HG02970 (cell line): ENCODE data around the gene ARX.

Experiments
- ATAC-seq: cut with Tn5 transposase; IDR thresholded peaks from one replicate; pipeline ENCODE4 v1.9.1; 2021; ENCODE audit warnings: mild to moderate bottlenecking, moderate library complexity, moderate number of reproducible peaks; ENCODE audit not compliant: unreplicated experiment, low FRiP score

Gene ARX

GRCh38 chrX:25017667-25018247 is 2.0 kb upstream of the ARX start:
- no peak for ATAC-seq

GRCh38 chrX:25016938-25017598 is 1.3 kb upstream of the ARX start:
- no peak for ATAC-seq

GRCh38 chrX:25016361-25016671 is 551 bp upstream of the ARX start:
- no peak for ATAC-seq

GRCh38 chrX:25014366-25014838 is 1.4 kb downstream of the ARX start:
- ATAC-seq: no peak

GRCh38 chrX:25013632-25014365 is 2.0 kb downstream of the ARX start:
- ATAC-seq: no peak

DNA sequence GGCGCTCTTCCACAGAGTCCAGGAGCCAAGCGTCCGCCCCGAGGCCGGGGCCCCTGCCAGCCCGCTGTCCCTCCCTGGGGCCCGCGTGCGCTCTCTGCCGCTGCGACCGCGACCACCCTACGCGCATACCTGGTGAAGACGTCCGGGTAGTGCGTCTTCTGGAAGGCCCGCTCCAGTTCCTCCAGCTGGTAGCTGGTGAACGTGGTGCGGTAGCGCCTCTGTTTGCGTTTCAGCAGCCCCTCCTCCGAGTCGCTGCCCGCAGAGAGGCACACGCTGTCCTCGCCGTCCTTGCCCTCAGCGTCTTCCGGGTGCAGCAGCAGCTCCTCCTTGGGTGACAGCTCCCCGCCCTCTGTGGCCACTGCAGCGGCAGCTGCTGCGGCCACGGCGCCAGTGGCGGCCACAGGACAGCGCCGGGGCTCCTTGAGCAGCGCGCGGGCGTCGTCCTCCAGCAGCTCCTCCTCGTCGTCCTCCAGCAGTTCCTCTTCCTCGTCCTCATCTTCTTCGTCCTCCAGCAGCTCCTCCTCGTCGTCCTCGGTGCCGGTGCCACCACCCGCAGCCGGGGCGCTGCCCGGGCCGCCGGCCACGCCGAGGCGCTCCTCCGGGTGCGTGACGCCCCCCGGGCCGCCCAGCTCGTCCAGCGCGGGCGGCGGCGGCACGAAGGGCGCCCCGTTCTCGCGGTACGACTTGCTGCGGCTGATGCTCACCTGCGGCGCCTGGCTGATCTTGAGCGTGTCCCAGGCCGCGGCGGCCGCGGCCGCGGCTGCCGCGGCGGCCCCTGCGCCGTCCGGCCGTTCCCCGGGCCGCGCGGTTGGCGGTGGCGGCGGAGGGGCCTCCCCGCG is 2.8 kb downstream of the ARX start:
- ATAC-seq: no peak

DNA sequence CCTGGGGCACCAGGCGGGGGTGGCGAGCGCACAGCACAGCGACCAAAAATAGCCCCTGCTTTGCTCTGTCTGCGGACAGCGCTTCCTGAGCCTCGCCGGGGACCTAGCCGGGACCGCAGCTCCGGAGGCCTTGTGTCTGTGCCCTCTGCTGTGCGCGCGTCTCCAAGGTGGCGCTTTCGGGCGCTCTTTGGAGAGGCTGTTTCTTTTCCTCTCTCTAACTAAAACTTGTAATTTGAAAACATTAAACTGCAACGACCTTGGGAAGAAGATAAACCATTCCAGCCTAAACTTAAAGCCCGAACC is 3.4 kb downstream of the ARX start:
- no peak for ATAC-seq

GRCh38 chrX:25011589-25012432 is 4.0 kb downstream of the ARX start:
- no peak for ATAC-seq

DNA sequence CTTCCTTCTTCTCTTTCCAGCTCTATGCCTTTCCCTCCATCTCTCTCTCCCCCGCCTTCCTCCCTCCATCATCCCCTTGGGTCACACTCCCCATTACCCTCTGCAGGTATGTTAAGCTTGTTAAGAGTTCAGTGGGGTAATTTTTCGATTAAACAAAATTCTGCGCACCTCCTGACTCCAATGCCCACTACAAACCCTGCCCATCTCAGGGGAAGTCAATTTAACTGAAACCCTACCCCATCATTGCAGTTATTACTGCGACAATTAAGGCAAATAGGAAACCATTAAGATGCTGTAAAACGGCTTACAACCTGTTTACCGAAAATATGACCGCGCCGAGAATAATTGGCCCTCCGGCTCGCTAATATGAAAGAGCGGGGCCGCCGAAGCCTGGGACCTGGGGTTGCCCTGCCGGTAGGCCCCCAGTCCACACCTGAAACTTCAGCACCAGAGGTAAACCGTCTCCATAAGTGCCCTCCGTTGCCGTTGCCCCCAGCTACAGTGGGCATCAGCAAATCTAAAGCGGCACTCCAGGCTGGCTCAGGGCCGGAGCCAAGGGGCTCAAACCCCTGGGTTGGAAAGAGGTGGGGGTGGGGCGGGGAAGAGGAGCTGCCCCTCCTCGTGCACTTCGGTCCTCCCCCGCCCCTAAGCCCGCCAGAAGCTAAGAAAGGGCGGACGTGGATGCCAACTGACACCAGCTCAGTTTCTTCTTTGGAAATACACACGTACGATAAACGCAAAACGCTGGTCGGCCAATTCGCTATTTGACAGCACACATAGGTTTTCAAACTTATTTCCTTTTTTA is 4.8 kb downstream of the ARX start:
- ATAC-seq: no peak

GRCh38 chrX:25009407-25009806 is 6.4 kb downstream of the ARX start:
- no peak for ATAC-seq

GRCh38 chrX:25007059-25008053 is 8.4 kb downstream of the ARX start:
- no peak for ATAC-seq

GRCh38 chrX:25006586-25007058 is 9.1 kb downstream of the ARX start:
- no peak for ATAC-seq

GRCh38 chrX:25005382-25006185 is 10.2 kb downstream of the ARX start:
- no peak for ATAC-seq

- no peak for ATAC-seq
Observed at GRCh38 chrX:25005034-25005381, 10.8 kb downstream of the ARX start.

- ATAC-seq: no peak
Observed at GRCh38 chrX:25004485-25005032, 11.2 kb downstream of the ARX start.

- ATAC-seq: no peak
Observed at GRCh38 chrX:25004040-25004439, 11.7 kb downstream of the ARX start.
